ENCODE measurements around the gene ISCU. TPM values are rescaled to one million over a fixed set of nuclear protein-coding genes. Genes with fewer than 3 reads are reported as not detected.

The ISCU gene
- polyA plus RNA-seq, 1 of the 3 experiments (the other 2 are of a cell fraction) = 165 TPM

DNA sequence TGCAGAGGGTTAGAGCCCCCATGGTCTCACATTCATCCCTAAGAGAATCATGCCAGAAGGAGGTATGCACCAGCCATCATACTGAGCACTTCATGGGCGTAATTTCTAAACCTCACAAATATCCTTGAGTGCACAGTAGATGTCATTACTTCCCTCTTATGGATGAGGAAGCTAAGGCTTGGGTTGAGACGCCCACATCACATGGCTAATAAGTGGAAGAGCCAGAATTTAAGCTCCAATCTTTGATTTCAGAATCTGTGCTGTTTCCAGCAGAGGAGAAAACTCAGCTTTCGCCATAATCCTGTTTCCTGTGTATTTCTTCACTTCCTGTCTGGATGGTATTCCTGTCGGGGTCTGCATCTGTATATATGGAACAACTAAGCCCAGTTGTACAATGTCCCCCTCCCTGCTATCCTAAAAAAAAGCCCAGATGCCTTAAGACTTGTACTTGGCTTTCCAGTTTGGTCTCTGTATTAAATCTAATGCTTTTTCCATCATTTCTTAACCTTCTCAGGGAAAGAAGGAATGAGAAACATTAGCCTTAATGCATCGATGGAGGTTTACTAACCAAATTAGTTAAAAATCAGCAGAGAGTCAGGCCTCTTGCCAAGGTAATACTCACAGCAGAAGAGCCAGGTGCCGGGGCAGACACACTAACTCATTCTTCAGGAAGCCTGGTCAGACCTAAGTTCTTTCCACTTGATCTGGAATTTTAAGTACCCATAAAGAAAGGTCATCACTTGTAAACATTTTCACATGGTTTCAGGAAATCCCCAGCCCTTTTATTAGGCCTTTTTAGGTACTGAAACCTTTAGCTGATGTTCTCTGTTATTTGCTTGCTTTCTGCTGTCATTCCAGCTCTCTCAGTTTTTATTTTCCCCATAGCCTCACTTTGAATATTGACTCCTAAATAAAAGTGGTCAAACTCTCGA is 5.3 kb downstream of the ISCU start:
- TF ChIP-seq, protein P1, sequence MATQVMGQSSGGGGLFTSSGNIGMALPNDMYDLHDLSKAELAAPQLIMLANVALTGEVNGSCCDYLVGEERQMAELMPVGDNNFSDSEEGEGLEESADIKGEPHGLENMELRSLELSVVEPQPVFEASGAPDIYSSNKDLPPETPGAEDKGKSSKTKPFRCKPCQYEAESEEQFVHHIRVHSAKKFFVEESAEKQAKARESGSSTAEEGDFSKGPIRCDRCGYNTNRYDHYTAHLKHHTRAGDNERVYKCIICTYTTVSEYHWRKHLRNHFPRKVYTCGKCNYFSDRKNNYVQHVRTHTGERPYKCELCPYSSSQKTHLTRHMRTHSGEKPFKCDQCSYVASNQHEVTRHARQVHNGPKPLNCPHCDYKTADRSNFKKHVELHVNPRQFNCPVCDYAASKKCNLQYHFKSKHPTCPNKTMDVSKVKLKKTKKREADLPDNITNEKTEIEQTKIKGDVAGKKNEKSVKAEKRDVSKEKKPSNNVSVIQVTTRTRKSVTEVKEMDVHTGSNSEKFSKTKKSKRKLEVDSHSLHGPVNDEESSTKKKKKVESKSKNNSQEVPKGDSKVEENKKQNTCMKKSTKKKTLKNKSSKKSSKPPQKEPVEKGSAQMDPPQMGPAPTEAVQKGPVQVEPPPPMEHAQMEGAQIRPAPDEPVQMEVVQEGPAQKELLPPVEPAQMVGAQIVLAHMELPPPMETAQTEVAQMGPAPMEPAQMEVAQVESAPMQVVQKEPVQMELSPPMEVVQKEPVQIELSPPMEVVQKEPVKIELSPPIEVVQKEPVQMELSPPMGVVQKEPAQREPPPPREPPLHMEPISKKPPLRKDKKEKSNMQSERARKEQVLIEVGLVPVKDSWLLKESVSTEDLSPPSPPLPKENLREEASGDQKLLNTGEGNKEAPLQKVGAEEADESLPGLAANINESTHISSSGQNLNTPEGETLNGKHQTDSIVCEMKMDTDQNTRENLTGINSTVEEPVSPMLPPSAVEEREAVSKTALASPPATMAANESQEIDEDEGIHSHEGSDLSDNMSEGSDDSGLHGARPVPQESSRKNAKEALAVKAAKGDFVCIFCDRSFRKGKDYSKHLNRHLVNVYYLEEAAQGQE (IDR thresholded peaks at IDR 0.05; ENCODE audit: low read depth, low read length) = no peak
- TF ChIP-seq EP300 (IDR thresholded peaks at IDR 0.05; ENCODE audit: borderline replicate concordance in 1 of 2, low read depth in 1 of 2, low read length in 1 of 2) = no peak
- no peak for TF ChIP-seq ELF1 (IDR thresholded peaks at IDR 0.05)
- no peak for TF ChIP-seq NRF1 (IDR thresholded peaks at IDR 0.05; ENCODE audit: low read depth, low read length)
- no peak for TF ChIP-seq RFX5 (IDR thresholded peaks at IDR 0.05; ENCODE audit: low read length)
- no peak for TF ChIP-seq FOSL2 (IDR thresholded peaks at IDR 0.05; ENCODE audit: borderline replicate concordance, low read depth)
- TF ChIP-seq USF2 (IDR thresholded peaks at IDR 0.05; ENCODE audit: borderline replicate concordance, low read depth, low read length) = no peak
- no peak for TF ChIP-seq RCOR1 (IDR thresholded peaks at IDR 0.05; ENCODE audit: low read length)
- Histone ChIP-seq H3K9me2 (no peaks in the 10 kb centered on the region), H3F3A (replicated peaks; ENCODE audit: insufficient read depth) (peaks cover 17% of the 10 kb centered on the region), H3K36me3 (replicated peaks in 1 of 2; ENCODE audit: control insufficient read depth in 1 of 2, insufficient read depth in 2 of 2, low read length in 1 of 2) (peaks cover 49 to 57% of the 10 kb centered on the region in 2 experiments), H3K79me2 (ENCODE audit: insufficient read depth) (peaks cover 21% of the 10 kb centered on the region), H3K9me3 (no peaks in the 10 kb centered on the region), H3K4me1 (ENCODE audit: control insufficient read depth in 1 of 2, insufficient read depth in 2 of 2, low read depth in 1 of 2, low read length in 1 of 2) (peaks cover 31% of the 10 kb centered on the region in 2 experiments), H3K4me2 (no peak overlapping the region), H3K9ac (no peak overlapping the region), H3K27ac (ENCODE audit: low read depth in 2 of 2, low read length in 1 of 2) (peak overlapping the region; percentile 7 to 9; a peak in 2 of 4 replicates), H2AFZ (ENCODE audit: low read depth) (no peak overlapping the region), H3K4me3 (ENCODE audit: low read depth in 2 of 2, low read length in 1 of 2) (no peak overlapping the region), H4K20me1 (ENCODE audit: insufficient read depth) (no peaks in the 10 kb centered on the region; the same call in 1 of the 2 replicates), H3K27me3 (ENCODE audit: insufficient read depth) (no peaks in the 10 kb centered on the region)
- WGBS (ENCODE audit: low lambda C conversion rate) = 63% methylated on average over 7 of the region's 7 CpGs
- ChIA-PET POLR2A (interaction anchor here (0.6 kb wide), 1 partner anchor 236 kb away, joined by 3 read pairs; no protein-coding TSS in a partner anchor), CTCF (interaction anchor here (0.6 to 16.0 kb wide), 6 partner anchors 8 to 525 kb away, joined by 3 to 503 read pairs (median 3); partner anchors contain the start of gene ALKBH2)
- no peak for DNase-seq

All from SK-N-SH (cell line).